ENCODE results near the gene ATF4. TPM values are rescaled to one million over a fixed set of nuclear protein-coding genes. Genes with fewer than 3 reads are reported as not detected.

ATF4 gene
- polyA plus RNA-seq, 4 donors, result 276 to 311 (median 304) TPM

DNA sequence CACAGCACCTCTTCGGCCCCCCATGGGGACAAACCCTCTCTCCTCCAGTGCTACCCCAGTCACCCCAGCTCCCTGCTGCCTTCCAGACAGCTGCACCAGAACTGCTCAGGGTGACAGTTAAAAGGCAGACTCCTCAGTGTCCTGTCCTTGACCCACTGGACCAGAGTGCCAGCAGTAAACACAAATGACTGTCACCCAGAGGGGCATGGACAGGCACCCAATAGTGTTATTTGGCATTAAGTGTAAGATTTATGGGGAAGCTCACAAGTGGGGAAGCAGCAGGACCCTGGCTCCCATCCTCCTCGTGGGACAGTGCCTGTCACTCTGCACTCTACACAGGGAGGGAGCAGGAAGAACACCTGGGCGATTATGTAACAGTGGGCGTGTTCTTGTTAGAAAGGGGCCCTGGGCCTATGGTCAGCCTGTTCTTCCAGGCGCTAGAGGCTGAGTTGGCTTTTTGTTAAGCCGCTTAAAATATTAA, 7.2 kb downstream of the ATF4 start:
- no peak for DNase-seq (ENCODE audit: low read depth in 4 of 4, low spot score in 3 of 4)

DNA sequence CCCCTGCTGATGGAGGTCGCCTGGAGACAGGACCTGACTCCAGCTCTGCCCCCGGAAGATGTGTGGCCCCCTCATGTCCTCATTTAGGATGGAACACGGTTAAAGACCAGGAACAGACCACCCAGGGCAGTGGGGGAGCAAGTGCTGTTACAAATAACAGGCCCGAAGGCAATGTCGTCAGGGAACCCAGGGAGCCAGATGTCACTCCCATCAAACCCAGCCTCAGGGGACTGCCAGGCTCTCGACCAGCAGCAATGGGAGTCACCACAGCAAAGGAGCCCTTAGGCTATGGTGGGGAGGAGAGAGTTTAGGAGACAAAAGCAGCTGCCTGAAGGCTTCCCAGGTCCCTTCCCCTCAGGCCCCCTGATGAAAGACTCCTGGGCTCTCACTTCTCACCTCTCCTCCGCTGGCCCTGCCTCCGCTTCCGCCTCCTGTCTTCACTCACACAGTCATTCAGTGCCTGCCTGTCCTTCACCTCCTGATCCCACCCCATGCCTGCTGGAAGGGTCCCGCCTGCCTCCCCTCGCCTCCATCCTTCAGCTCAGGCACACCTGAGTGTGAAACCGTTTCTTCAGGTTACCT, 7.8 kb downstream of the ATF4 start:
- DNase-seq (ENCODE audit: low read depth in 4 of 4, low spot score in 3 of 4), result no peak

DNA sequence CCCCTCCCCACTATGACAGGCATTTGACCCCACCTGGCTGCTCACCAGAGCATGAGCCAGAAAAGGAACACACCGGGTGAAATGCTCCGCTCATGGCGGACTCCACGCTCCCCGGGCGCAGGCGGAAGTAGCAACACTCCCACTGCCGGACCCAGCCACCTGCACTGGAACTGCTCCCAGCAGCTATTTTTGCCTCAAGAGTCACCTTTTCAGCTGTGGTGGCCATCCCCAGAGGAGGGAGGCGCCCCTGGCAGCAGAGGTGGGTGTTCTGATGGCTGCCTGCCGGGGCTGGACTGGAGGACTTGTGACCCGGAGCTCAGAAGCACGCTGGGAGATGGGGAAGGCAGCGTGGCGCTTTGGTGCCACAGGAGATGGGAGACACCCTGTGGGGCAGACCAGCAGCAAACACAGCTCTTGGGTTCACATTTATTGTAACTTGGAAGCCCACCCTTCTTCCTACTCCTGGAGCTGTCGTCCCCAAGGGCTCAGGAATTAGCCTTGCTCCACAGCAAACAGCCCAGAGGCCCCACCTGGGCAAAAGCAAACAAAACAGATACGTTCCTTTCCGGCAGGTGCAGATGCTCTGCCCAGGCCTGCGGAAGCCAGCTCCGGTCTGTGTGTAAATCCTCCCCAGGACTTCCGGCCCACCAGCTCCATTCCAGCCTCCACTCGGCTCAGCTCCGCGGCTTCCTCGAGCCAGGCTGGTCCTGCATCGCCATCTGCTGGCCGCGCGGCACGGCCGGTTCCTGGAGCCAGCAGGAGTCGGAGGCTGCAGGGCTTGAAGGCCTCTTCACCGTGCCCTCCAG, 8.5 kb downstream of the ATF4 start:
- DNase-seq (ENCODE audit: low read depth in 4 of 4, low spot score in 3 of 4), result peak in 3 of 4 donors; percentile 69 to 88 (median 80)

DNA sequence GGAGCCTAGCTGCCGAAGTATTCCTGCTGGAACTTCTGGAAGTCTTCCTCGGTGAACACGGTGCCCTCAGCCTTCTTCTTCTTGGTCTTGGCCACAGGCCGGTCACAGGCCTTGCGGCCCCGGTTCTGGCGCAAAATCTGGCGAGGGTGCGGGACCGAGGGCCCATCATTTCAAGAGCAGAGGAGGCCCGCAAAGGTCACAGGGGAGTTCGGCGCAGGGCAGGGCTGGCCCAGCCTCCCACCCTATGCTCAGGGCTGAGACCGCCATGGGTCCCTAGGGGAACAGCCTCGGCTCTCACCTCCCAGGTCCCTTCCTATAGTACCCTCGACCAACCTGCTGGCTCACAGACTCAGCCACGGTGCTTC, 9.1 kb downstream of the ATF4 start:
- no peak for DNase-seq (ENCODE audit: low read depth in 4 of 4, low spot score in 3 of 4)

DNA sequence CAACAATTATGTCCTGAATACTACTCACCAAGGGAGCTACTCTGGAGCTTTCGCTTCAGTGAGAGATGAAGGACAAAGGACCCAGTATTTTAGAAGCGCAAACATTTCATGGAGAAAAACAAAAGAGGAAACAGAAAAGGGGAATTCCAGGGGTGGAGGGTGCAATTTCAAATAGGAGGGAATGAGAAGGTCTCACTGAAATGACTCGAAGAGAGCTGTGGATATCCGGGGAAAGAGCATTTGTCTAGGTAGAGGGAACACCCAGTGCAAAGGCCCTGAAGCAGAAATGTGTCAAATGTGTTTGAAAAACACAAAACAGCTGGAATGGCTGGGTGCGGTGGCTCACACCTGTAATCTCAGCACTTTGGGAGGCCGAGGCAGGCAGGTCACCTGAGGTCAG, 9.8 kb downstream of the ATF4 start:
- DNase-seq (ENCODE audit: low read depth in 4 of 4, low spot score in 3 of 4), result no peak

DNA sequence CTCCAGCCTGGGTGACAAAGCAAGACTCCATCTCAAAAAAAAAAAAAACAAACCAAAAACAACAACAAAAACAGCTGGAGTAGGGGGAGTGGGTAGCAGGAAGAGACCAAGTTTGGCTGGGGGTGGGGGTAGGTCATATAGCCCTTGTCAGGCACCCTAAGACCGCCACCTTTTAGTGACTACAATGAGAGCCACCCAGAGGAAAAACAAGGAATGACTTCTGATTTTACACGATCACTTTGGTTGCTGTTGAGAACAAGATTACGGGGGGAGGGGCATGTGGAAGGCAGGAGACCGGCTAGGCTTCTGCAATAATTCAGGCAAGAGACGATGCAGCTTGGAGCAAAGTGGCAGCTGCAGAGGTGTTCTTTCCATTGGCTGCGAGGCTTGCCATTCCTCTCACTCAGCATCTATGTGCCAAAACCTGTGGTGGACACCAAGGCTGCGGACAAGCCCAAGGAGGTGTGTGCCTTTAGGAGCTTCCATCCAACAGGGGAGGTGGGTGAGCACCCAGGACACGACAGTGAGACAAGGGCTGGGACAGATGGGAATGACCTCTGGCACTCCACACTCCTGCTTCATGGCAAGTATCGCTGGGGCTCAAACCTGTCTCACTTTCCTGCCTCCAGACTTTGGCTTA, 10.4 kb downstream of the ATF4 start:
- DNase-seq (ENCODE audit: low read depth in 4 of 4, low spot score in 3 of 4), result no peak

DNA sequence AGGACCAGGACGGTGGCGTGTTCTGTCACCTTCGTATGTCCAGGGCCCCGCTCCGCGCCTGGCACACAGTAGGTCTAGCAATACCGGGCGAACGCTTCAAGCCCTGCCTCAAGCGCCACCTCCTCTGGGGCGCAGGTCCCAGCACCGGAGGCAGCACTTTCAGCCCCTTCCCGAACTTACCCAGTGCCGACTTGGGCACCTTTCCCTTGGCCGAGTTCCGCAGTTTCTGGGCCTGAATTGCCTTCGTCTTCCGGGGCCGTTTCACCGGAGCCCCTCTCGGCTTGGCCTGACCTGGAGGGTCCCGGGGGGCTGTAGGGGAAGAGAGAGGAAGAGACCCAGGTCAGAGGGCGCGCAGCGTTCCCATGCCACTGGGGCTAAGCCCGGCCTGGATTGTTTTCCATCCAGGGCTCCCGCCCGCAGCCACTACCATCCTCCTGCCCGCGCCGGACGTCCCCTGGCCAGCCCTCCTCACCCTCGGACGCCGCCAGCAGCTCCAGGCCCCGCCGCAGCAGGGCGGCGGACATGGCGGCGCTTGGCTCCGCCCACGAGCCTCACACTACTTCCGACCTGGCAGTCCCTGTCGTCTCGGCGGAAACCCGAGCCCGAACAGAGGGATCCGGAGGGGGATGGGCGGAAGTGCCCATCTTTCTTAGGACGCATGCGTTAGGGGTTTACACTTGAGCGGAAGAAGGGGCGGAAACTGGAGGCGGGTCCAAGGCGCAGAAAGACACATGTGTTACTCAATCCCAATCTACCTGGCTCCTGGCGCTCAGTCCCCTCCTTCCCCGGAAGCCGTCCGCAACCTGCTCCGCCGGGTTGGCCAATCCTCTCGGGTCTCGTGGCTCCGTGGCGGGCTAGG, 12.1 kb downstream of the ATF4 start, which contains the start of gene RPS19BP1:
RPS19BP1 (minus strand) TSS at position 534 of the 859 bp plus-strand sequence; CDS start at position 524, 10 bp downstream.
- DNase-seq (ENCODE audit: low read depth in 4 of 4, low spot score in 3 of 4), result peak; percentile 99 to 100 (median 100)

DNA sequence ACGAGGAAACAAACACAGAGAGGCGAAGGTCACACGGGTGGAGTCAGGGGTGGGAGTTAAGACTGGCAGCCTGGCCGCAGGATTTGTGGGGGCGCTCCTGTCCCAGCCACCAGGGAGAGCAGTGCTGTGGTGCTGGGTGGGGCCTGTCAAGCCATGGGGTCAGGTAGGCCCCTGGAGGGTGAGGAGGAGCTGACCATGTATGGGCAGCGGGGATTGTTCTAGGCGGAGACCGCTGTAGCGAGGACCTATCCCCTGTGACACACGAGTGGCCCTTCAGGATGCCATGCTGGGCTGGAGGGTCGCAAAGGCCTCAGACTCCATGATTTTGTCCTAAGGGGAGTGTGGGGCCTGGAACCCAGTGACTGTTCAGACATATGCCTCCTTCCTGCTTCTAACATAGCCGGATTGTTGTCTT, 13.7 kb downstream of the ATF4 start:
- DNase-seq (ENCODE audit: low read depth in 4 of 4, low spot score in 3 of 4), result no peak

DNA sequence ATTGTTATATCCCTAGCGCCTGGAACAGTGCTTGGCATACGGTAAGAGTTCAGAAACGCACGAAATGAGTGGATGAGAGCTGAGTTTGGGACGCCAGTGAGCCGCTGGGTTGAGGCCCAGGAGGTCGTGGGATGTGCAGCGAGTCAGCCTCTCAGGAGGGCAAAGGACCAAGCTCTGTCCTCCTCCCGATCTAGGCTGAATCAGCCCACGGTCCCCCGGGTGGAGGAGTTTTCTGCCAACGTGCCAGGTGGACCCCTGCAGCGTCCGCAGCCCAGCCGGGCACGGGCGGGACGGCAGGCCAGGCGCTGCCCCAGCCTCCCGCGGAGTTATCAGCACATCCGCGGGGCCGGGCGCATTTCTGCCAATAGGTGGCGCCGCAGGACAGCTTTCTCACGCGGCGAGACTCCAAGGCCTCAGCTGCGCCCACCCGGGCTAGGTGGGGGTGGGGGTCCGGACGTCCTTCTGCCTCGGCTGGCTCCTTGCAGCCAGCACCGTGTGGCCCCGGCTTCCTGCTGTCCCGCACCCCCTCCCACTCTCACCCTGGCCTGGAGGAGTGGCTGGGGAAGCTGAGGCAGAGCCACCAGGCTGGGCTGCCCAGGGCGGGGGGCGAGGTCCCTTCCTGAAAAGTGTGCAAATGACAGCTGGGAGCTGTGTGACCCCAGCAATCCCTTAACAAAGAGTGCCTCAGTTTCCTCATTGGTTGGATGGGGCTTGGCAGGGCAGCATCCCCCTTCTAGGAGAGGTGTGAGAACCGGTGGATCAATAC, 14.4 kb downstream of the ATF4 start:
- DNase-seq (ENCODE audit: low read depth in 4 of 4, low spot score in 3 of 4), result peak in 3 of 4 donors; percentile 63 to 67 (median 64)

DNA sequence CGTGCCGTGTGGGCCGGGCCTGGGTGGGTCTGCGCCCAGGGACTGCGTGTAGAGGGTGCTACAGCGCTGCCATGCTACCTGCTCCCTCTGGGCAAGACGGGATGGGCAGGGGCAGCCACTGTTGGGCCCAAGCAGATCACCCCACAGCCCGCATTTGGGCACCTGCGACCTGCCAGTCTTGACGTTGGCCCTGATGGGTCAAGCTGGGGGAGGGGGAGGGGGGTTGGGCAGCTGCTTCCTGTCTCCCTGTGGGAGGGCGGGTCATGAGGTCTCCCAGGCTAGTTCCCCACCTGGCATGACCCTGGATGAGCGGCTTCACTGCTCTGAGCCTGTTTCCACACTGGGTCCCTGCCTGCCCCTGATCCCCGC, 15.0 kb downstream of the ATF4 start:
- no peak for DNase-seq (ENCODE audit: low read depth in 4 of 4, low spot score in 3 of 4)

DNA sequence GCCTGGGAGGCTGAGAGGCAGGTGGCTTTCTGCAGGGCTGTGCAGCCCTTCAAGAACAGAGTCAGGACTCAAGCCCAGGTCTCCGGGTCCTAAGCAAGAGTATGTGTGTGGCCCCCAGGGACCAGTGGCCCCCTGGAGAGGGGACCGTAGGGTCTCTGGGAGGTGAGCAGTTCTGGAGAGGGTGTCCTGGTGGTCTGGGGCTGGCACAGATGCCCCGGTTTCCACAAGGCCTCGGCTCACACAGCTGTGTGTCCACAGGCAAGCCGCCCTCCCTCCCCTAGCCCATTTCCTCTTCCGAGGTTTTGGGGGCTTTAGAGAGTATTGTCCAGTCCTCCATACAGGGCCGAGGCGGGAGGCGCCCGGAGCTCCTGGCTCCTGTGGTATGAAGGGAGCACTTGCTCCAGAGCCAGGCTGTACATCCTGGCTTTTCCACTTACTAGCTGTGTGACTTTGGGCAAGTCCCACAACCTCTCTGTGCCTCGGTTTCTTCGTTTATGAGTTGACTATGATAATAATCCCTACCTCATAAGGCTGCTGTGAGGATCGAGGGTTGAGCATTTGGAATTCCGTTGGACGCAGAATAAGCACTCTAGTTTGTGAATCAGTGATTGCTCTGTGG, 15.6 kb downstream of the ATF4 start:
- no peak for DNase-seq (ENCODE audit: low read depth in 4 of 4, low spot score in 3 of 4)

DNA sequence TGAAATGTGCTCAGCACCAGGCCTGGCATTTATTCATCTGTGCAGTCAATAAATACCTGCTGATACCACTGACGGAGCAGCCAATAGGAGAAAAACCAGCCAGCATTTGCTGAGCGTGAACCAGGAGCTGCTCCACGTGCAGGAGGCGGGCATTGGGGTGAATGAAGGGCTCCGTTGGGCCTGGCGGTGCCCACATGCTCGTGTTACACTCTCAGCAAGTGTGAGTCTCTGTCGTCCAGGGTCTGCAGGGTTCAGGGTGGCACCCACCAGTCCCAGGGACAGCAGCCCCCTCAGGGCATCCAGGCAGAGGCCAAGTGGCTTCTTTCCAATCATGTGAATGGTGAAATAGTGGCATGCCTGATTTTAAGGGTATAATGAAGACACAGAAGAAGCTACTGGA, 16.3 kb downstream of the ATF4 start:
- DNase-seq (ENCODE audit: low read depth in 4 of 4, low spot score in 3 of 4), result no peak

DNA sequence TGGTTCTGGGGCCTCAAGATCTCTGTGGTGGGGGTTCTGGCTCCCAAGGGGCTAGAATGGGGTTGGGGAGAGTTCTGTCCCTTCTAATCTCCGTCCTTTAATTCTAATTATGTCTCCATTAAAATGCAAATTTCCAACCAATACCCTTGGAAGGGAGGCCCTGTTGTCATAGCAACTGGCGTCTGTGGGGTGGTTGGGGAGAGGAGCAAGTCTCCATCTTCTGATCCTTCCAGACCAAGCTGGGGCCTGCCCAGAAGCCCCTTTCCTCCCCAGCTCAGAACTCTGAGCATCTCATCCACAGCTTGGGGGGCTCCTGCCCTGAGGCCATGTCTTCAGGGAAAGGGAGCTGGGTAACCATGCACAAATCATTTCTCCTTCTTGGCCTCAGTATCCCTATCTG, 17.6 kb downstream of the ATF4 start:
- no peak for DNase-seq (ENCODE audit: low read depth in 4 of 4, low spot score in 3 of 4)

DNA sequence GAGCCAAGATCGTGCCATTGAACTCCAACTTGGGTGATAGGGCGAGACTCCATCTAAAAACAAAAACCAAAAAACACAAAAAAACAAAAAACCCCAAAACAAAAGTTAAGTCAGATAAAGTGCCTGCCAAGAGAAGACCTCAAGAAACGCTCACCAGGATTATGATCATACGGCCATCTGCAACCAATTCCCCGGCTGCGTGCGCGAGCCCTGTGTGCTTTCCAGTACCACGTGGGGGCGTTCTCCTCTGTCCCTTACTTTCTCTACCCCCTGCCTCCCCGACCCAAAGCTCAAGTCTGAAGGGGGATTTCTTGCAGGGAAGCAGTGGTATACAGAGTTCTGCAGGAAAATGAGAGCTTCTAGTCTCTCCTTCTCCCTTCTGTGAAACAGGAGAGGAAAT, 22.7 kb downstream of the ATF4 start:
- no peak for DNase-seq (ENCODE audit: low read depth in 4 of 4, low spot score in 3 of 4)

DNA sequence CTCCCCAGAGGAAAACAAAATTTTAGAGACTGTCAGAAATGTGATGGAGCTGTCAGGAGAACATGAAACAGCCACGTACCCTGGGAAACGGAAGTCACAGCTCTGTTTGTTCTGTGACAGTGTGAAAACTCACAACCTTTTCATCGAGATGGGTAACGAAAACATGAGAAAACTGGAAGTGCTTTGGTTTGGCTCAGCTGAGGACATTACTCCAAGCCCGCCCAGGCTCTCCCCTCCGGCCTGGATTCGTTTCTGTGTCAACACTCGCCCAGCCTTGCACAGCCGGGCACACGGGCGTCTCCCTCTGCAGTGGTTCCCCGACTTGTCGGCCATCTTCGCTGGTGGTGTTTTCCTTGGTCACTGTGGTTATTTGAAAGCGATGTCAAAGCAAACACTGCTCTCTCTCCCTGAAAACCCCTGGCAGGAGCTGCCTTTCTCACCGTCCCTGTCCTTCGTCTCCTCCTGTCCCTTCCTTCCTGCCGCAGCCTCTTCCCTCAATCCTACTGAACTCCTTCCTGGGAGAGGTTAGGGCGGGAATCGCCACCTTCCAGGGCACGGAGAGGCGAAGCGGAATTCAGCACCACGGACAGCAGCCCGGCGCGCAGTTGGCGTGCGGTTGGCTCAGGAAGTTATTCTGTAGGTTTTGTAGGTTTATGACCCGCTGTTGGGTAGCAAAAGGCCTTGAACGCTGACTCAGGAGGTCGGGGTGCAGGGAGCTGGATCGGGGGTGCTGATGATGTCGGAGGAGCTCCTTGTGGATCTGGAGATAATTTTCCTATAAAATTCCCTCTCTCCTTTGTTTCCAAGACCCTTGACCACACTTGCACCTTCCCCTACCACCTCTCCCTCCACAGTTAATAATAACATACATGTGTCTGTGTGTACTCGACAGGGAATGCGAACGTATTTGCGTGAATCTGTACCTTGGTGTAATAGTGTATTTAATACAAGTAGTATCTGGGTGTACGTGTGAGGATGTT, 25.3 kb downstream of the ATF4 start:
- DNase-seq (ENCODE audit: low read depth in 4 of 4, low spot score in 3 of 4), result no peak

DNA sequence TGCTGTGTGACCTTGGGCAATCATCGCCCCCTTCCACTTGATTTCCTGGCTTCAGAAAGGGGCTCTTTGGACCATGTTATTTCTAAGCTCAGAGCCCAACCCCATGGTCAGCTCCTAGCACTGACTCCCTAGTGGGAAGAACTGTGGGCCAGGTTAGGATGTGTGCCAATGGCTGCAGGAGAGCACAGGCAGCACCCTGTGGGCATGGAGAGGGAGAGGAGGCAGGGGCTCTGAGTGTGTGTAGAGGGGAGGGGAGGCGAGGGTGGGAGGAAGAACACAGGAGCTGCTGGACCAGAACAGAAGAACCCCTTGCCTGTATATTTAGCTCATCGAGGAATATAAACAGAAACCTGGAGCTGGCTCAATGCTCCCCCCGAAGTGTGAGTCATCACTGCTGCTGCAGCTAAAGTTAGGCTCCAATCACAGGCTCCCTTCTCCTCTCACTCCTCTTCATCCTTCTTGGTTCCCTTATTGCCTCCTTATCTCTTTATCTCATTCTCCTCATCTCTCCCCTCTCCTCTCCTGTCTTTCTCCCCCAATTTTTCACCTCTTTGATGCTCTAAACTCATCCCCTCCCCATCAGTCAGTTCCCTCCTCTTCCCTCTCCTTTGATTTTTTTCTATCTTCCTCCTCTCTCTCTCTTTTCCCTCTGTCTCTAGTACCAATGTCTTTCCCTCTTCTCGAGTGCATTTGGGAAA, 26.7 kb downstream of the ATF4 start:
- no peak for DNase-seq (ENCODE audit: low read depth in 4 of 4, low spot score in 3 of 4)

DNA sequence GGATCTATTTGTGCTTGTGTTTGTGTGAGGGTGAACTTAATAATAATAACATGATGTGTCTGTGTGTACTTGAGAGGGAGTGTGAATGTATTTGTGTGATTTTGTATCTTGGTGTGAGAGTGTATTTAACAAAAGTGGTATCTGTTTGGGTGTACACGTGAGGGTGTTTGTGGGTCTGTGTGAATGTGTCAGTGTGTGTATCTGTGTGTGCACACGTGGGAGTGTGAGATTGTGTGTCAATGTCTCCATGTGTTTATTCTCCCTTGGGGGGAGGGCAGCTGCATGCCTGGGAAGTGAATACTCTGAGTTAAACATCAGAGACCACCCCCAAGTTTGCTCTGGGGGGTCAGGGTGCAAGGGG, 27.2 kb downstream of the ATF4 start:
- DNase-seq (ENCODE audit: low read depth in 4 of 4, low spot score in 3 of 4), result no peak

DNA sequence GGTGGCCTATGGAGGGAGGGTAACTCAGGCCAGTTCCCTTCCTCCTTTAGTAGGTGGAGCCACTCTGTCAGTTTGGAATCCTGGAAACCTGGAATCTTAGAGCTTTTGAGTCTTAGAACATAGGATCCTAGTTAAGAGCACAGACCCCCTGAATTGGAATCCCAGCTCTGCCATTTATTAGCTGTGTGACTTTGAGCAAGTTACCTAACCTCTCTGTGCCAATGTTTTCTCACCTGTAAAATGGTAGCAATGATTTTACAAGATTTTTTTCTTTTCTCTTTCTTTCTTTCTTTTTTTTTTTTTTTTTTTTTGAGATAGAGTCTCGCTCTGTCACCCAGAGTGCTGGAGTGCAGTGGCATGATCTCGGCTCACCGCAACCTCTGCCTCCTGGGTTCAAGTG, 33.1 kb downstream of the ATF4 start:
- no peak for DNase-seq (ENCODE audit: low read depth in 4 of 4, low spot score in 3 of 4)

All from left renal pelvis (tissue), 4 donors.